ENCODE data around the gene KLHL8.

DNA sequence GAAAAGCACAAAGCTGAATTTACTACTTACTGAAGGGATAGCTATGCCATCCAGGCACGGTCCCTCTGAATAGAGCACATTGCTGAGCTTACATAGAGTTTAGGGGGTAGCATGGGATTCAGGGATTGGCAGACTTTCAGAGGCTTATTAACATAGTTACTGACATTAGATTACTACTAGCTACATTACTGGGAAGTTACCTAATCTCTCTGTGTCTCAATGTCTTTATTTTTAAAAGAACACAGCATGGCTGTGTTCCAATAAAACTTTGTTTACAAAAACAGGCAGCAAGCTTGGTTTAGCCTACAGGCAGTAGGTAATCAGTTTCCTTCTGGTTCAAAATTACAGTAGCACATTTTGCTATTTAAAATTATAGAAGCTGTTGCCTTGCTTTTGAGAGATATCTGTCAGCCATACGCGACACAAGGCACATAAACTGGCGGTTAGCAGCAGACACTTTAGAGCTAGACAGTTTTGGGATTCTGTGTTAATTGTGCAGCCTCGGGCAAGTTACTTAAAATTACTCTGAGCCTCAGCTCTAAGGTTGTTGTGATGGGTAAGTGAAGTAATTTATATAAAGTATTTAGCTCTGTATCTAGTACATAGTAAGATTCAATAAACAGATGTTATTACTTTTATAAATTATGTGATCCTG lies 6.9 kb downstream of the KLHL8 start:
- TF ChIP-seq POLR2A (IDR thresholded peaks at IDR 0.05) (no peak), CTCF (IDR thresholded peaks at IDR 0.05) (no peak)
